ENCODE measurements around the gene PRUNE2. TPM values are rescaled to one million over a fixed set of nuclear protein-coding genes. Genes with fewer than 3 reads are reported as not detected.

PRUNE2 gene
- total RNA-seq, 2 experiments from 2014 or later, result 0.38 to 0.44 TPM

GRCh38 chr9:76619197-76619596 lies 286.7 kb downstream of the PRUNE2 start:
- no peaks in the 10 kb centered on the region for H3K79me2 ChIP-seq (ENCODE audit: insufficient read depth, low read depth, low read length)
- H4K20me1 ChIP-seq (ENCODE audit: insufficient read depth, low read length), result no peaks in the 10 kb centered on the region
- ChIA-PET POLR2A (interaction anchor here (0.6 to 3.3 kb wide), 14 partner anchors 8 to 162 kb away, joined by 3 to 17 read pairs (median 4); no protein-coding TSS in a partner anchor), CTCF (ENCODE audit: unreplicated experiment) (interaction anchor here (0.9 kb wide), 1 partner anchor 12 kb away, joined by 3 read pairs; no protein-coding TSS in a partner anchor)
- H3K4me2 ChIP-seq (ENCODE audit: low read length), result no peak overlapping the region
- DNase-seq (ENCODE audit: low spot score), result no peak
- H3K4me1 ChIP-seq (ENCODE audit: insufficient read depth, low read length, poor library complexity, severe bottlenecking), result peaks cover 13% of the 10 kb centered on the region
- H2AFZ ChIP-seq (ENCODE audit: low read length), result no peak overlapping the region
- no peaks in the 10 kb centered on the region for H3K9me3 ChIP-seq (ENCODE audit: low read length)
- no peak overlapping the region for H3K27ac ChIP-seq (ENCODE audit: low read depth, low read length, poor library complexity, severe bottlenecking)
- intact Hi-C loops (cut with micrococcal nuclease; ENCODE audit: unreplicated experiment), result no loop called here
- H3K36me3 ChIP-seq (ENCODE audit: insufficient read depth, low read length), result no peaks in the 10 kb centered on the region
- no peak for TF ChIP-seq CTCF (conservative IDR thresholded peaks at IDR 0.05; ENCODE audit: low read length)
- no peak for TF ChIP-seq EZH2phosphoT487 (IDR thresholded peaks at IDR 0.05; ENCODE audit: borderline replicate concordance, low read depth, low read length)
- no peaks in the 10 kb centered on the region for H3K9me2 ChIP-seq (ENCODE audit: insufficient read depth, low read length)
- BruUV-seq (replicated peaks), result no TSS peak
- H3K4me3 ChIP-seq (ENCODE audit: low read depth, low read length, poor library complexity, severe bottlenecking), result no peak overlapping the region

GRCh38 chr9:76618762-76619161 lies 287.2 kb downstream of the PRUNE2 start:
- no peaks in the 10 kb centered on the region for H3K36me3 ChIP-seq (ENCODE audit: insufficient read depth, low read length)
- H3K4me1 ChIP-seq (ENCODE audit: insufficient read depth, low read length, poor library complexity, severe bottlenecking), result peaks cover 11% of the 10 kb centered on the region
- intact Hi-C loops (cut with micrococcal nuclease; ENCODE audit: unreplicated experiment), result no loop called here
- no peaks in the 10 kb centered on the region for H3K79me2 ChIP-seq (ENCODE audit: insufficient read depth, low read depth, low read length)
- H3K4me3 ChIP-seq (ENCODE audit: low read depth, low read length, poor library complexity, severe bottlenecking), result no peak overlapping the region
- H3K4me2 ChIP-seq (ENCODE audit: low read length), result no peak overlapping the region
- no peaks in the 10 kb centered on the region for H3K9me3 ChIP-seq (ENCODE audit: low read length)
- no peak overlapping the region for H3K27ac ChIP-seq (ENCODE audit: low read depth, low read length, poor library complexity, severe bottlenecking)
- TF ChIP-seq EZH2phosphoT487 (IDR thresholded peaks at IDR 0.05; ENCODE audit: borderline replicate concordance, low read depth, low read length) (no peak), CTCF (conservative IDR thresholded peaks at IDR 0.05; ENCODE audit: low read length) (no peak)
- POLR2A ChIA-PET, result interaction anchor here (0.6 to 3.3 kb wide), 10 partner anchors 9 to 161 kb away, joined by 3 to 17 read pairs (median 3); no protein-coding TSS in a partner anchor
- no TSS peak for BruUV-seq (replicated peaks)
- H4K20me1 ChIP-seq (ENCODE audit: insufficient read depth, low read length), result no peaks in the 10 kb centered on the region
- no peak for DNase-seq (ENCODE audit: low spot score)
- H3K9me2 ChIP-seq (ENCODE audit: insufficient read depth, low read length), result no peaks in the 10 kb centered on the region
- no peak overlapping the region for H2AFZ ChIP-seq (ENCODE audit: low read length)
- CTCF ChIA-PET (ENCODE audit: unreplicated experiment), result no interaction called here

- no peaks in the 10 kb centered on the region for H3K79me2 ChIP-seq (ENCODE audit: insufficient read depth, low read depth, low read length)
- no peaks in the 10 kb centered on the region for H3K36me3 ChIP-seq (ENCODE audit: insufficient read depth, low read length)
- intact Hi-C loops (cut with micrococcal nuclease; ENCODE audit: unreplicated experiment), result no loop called here
- no peaks in the 10 kb centered on the region for H3K9me3 ChIP-seq (ENCODE audit: low read length)
- ChIA-PET CTCF (ENCODE audit: unreplicated experiment) (no interaction called here), POLR2A (interaction anchor here (0.8 to 3.3 kb wide), 5 partner anchors 13 to 133 kb away, joined by 3 to 17 read pairs (median 3); no protein-coding TSS in a partner anchor)
- no peak overlapping the region for H2AFZ ChIP-seq (ENCODE audit: low read length)
- no peak overlapping the region for H3K4me2 ChIP-seq (ENCODE audit: low read length)
- BruUV-seq (replicated peaks), result no TSS peak
- DNase-seq (ENCODE audit: low spot score), result no peak
- peaks cover 11% of the 10 kb centered on the region for H3K4me1 ChIP-seq (ENCODE audit: insufficient read depth, low read length, poor library complexity, severe bottlenecking)
- H3K9me2 ChIP-seq (ENCODE audit: insufficient read depth, low read length), result no peaks in the 10 kb centered on the region
- no peak overlapping the region for H3K4me3 ChIP-seq (ENCODE audit: low read depth, low read length, poor library complexity, severe bottlenecking)
- no peak for TF ChIP-seq EZH2phosphoT487 (IDR thresholded peaks at IDR 0.05; ENCODE audit: borderline replicate concordance, low read depth, low read length)
- TF ChIP-seq CTCF (conservative IDR thresholded peaks at IDR 0.05; ENCODE audit: low read length), result no peak
- H4K20me1 ChIP-seq (ENCODE audit: insufficient read depth, low read length), result no peaks in the 10 kb centered on the region
- no peak overlapping the region for H3K27ac ChIP-seq (ENCODE audit: low read depth, low read length, poor library complexity, severe bottlenecking)
Measured at GRCh38 chr9:76617497-76618175, 288.3 kb downstream of the PRUNE2 start.

Measured in OCI-LY7 (cell line).